Myocyte (in vitro differentiated cells): Measurements from ENCODE around the gene EEA1. TPM values are rescaled to one million over a fixed set of nuclear protein-coding genes. Genes with fewer than 3 reads are reported as not detected.

ENCODE experiments used
- DNase-seq: peaks from one replicate; pipeline ENCODE4 v3.0.0-alpha.2; 2012; ENCODE audit warnings: low read depth
- total RNA-seq: library from RNA; depleted of rRNA; stranded (reverse); fragments of >200 nt; gene quantifications from 2 replicates; pipeline ENCODE4 v1.2.3, GENCODE V29; 2014

Gene EEA1
- total RNA-seq, 1 donor from 2014 or later = 24.9 TPM

DNA sequence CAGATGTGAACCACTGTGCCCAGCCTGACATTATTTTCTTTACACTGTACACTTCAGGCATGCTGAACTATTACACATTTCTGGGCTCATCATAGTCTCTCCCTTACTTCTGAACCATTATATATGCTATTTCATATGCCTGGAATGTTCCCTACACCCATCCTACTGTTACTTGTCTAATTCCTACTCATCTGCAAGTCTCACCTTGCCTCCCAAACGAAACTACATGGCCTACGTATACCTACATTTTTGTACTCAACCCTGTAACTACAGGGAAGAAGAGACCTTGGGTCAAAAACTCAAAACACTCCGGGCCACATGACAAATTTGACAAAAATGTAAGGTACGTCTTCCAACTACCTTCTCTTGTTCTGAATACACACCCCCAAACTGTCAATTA is 9.5 kb upstream of the EEA1 start:
- no peak for DNase-seq

DNA sequence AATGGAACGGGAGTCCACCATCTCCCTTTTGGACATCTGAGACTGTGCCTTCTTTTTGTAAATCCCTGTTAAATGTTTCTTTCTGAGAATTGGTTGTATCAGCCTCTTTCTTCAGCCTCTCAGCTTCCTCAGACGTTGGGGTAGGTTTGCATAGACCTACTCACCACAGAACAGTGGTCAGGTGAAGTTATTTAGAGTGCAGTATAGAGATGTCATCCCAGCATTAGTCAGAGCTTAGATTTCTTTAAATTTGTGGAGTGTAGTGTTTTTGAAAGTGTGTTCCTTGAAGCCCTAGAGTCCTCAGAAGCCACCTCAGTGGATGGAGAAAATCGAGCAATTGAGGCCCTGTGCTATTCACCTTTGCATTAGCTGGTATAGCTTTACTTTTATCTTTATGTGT is 8.9 kb upstream of the EEA1 start:
- DNase-seq = no peak

DNA sequence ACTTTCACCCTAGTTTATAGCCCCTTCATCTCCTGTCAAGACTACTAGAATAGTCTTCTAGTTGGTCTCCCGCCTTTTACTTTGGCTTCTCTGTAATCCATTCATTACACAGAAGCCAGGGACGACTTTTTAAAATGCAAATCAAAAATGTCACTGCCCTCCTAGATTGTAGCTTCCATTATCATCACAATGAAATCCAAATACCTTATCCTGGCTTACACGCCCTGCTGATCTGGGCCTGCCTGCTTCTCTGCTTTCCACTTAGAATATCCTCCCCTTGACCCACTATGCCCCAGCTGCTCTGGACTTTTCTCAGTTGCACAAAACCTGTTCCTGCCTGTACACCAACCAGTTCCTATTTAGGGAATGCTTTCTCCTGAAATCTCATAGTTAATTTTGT is 4.5 kb upstream of the EEA1 start:
- DNase-seq = no peak

DNA sequence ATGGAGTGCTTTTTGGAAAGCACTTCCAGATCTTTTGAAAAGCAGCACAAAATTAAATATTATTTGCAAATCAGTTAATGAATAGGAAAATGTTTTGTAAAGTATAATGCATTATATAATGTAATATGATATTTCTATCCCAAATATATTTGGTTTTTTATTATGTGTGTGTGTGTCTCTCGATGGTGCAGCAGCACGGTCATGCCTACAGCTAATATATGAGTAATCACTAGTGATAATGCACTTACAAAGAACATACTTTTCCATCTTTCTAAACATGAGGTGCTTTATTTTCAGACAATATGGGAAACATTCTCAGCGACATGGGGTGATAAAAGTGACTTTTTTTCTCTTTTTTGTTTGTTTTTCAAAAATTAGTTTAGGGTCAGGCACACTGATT is 1.3 kb upstream of the EEA1 start:
- DNase-seq = no peak

DNA sequence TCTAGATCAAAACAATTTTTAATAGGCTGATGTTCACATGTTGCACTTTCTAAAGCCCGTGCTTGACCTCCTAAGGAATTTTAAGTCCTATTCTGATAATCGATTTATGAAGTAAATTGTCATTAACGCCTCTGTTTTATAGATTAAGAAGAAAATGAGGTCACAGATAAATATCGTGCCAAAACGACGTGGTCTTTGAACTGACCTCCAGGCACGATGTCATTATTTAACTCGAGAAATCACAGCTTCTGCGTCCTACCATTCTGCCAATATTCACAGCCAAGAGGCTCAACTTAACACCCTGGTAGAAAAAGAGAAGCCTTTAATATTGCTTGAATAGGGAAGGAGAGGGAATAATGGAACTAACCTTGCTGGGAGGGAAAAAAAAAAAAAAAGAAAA is 888 bp upstream of the EEA1 start:
- no peak for DNase-seq

DNA sequence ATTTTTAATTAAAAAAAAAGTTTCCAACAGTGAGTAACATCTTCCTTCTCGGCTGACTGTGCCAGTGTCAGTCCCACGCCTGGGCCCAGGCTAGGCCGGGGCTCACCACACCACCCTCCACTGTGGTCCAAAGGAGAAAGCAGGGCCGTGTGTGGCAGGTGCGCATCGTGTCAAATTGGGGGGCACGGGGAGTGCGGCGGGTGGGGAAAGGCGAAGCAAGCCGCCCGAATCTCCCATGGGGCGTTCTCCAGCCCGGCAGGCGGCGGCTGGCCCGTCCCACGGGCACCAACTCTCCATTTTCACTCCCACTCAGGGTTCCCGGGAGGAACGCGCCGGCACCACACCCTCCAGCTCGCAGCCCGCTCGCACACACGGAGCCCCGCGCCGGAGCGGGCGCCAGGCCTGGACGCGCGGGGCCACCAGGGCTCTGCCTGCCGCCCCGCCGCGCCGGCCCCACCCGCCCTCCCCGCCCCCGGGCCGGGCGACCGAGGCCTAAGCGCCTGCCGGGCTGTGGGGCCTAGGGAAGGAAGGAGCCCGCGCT is 604 bp downstream of the EEA1 start:
- peak; percentile 56 for DNase-seq

DNA sequence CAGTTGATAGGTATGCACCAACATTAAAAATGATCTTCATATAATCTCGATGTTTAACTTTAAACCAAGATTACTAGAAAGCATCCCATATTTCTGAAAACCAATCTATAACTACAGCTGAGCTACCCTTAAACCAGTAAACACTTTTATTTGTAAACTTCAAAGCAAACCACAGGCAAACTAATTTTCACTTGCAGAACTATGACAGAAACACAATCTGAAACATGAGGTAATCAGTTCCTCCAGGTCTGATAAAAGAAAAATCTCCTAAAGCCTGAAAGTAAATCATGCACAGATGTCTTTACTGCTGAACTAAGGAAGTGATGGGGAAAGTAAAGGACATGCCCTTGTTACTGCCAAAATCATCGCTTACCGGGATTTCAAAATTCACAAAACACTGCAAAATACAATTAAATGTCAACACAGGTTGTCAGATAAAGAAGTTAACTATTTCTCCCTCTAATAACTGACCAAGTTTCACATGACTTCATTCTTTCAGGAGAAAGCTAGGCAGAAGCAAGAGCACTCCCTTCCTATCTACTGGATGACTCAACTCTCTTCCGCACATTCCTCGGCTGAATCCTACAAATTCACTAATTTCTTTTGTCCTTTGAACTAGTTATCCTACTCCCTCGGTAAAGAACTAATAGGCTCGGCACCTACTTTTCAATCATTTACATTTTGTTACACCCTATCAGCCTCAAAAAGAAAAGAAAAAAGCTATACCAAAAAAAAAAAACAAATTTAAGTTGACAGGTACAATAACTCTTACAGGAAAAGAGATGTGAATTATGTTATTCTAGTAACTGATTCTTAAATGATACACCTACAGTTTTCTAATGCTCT is 1.4 kb downstream of the EEA1 start:
- peak; percentile 49 for DNase-seq

DNA sequence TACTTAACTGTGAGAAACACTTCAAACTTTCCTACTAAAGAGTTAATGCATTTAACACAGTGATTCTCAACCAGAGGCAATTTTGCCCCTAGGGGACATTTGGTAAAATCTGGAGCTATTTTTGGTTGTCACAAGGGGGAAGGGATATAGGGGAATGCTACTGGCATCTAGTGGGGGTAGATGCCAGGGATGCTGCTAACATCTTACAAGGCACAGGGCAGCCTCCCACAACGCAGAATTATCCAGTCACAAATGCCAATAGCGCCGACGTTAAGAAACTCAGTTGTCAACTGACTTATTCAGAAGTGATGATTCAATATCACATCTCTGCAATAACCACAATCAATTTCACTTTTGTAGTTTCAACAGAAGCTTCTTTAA is 2.0 kb downstream of the EEA1 start:
- DNase-seq = peak; percentile 85

DNA sequence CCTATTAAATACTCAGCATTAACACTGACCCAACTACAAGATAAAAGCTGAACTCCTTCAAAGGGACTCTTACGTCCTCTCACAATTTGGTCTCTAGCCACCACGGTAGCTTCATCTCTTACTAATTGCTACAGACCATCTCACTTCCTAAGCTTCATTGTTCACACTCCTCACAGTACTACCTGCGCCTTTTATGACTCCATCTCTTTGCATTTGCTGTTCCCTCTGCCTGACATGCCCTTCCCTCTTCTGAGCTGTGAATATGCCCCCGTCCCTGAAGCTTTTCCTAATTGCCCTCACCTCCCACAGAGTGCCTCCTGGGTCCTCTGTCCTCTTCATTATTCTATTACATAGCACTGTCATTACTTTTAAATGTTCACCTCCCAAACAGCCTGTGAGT is 2.5 kb downstream of the EEA1 start:
- no peak for DNase-seq

DNA sequence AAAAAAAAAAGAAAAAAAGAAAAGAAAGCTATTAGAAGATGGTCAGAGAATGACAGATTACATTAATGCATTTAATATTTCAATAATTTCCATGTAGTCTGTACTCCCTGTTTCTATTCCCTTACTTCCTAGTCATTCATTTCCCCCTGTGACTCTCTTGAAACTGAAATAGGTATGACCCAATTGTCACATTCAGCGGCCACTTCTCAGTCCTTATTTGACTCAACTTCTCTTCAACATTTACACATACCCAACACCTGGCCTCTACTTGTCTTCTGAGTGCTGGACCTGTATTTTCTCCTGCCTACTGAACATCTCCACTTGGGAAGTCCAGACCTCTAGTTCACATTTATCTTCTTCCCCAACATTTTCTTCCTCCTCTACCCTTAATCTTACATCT is 7.2 kb downstream of the EEA1 start:
- no peak for DNase-seq

DNA sequence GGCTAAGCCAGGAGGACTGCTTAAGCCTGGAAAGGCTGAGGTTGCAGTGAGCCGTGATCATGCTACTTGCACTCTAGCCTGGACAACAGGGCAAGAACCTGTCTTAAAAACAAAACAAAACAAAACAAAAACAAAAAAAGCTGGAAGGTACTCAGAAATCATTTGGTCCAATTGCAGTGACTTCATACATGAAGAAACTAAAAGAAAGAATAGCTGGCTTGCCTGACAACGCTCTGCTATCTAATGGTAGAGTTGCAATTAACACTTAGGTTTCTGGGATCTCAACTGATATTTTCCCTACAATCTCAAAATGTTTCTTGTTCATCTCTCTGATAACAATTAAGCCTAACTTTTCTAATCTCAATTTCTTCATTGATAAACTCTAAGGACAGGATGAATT is 13.7 kb downstream of the EEA1 start:
- DNase-seq = no peak

DNA sequence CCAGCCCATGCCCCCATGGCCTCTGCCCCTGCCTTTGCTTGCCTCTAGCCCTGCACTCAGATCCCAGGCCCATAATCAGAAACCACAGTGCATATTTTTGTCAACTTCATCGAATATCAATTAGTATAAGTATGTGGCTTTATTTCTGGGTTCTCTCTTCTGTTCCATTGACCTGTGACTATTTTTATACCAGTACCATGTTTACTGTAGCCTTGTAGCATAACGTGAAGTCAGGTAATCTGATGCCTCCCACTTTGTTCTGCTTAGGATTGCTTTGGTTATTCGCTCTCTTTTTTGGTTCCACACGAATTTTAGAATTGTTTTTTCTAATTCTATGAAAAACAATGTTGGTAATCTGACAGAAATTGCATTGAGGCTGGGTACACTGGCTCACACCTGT is 14.9 kb downstream of the EEA1 start:
- DNase-seq = no peak

DNA sequence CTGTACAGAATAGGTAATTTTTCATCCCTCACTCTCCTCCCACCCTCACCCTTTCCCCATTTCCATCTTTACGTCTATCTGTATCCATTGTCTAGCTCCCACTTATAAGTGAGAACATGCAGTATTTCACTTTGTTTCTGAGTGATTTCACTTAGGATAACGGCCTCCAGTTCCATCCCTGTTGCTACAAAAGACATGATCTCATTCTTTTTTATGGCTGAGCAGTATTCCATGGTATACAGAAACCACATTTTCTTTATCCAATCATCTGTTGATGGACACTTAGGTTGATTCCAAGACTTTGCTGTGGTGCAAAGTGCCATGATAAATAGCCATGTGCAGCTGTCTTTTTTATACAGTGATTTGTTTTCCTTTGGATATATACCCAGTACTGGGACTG is 16.4 kb downstream of the EEA1 start:
- DNase-seq = no peak

DNA sequence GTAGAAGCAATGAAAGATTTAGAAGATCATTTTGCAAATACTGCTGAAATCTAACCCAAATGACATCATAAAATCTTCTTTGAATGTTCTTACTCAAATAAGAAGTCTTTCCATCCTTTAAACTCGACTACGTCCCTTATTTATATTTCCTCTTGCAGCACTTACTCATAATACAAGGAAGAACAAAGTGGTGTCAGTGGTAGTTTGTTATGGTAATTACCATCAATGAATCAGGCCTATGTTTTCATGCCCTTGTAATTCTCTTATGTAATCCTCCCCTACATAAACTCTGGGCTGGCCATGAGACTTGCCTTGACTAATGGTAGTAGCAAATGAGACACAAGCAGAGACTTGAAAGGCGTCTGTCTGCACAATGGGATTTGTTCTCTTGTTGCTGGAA is 17.0 kb downstream of the EEA1 start:
- DNase-seq = no peak

DNA sequence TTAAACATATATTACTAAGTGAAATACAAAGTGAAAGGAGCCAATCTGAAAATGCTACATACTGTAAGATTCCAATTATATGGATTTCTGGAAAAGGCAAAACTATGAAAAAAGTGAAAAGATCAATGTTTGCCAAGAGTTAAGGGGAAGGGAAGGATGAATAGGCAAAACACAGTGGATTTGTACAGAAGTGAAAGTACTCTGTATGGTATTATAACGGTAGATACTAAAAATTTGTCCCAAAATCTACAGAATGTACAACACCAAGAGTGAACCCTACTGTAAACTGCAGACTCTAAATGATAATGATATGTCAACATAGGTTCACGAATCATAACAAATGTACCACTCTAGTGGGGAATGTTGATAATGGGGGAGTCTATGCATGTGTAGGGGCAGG is 17.8 kb downstream of the EEA1 start:
- no peak for DNase-seq

DNA sequence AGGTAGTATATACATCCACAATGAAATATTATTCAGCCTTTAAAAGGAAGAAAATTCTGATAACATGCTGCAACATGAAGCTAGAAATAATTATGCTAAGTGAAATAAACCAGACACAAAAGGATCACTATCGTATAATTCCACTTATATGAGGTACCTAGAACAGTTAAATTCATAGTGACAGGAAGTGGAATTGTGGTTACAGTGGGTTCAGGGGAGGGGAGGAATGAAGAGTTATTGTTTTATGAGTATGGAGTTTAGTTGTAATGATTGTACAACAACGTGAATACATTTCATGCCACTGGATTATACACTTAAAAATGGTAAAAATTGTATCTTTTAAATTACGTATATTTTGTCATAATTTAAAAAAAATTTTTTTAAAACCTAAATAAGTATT is 21.0 kb downstream of the EEA1 start:
- DNase-seq = no peak

DNA sequence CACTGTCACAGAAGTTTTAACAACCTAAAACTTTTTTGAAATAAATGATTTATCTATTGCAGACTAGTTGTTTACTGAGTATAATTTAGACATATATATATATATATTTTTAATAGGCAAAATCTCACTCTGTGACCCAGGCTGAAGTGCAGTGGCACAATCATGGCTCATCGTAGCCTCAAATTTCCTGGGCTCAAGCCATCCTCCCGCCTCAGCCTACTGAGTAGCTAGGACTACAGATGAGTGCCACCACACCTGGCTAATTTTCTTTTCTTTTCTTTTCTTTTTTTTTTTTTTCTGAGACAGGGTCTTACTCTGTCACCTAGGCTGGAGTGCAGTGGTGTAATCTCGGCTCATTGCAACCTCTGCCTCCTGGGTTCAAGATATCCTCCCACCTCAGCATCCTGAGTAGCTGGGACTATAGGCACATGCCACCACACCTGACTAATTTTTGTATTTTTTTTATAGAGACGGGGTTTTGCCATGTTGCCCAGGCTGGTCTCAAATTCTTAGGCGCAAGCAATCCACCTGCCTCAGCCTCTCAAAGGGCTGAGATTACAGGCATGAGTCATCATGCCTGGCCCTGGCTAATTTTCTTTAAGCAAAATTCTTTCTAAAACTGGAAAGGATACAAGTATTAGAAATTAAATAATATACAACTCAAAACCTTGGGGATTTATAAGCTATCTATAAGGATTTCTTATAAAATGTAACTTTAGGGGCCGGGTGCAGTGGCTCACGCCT is 23.1 kb downstream of the EEA1 start:
- peak; percentile 46 for DNase-seq

DNA sequence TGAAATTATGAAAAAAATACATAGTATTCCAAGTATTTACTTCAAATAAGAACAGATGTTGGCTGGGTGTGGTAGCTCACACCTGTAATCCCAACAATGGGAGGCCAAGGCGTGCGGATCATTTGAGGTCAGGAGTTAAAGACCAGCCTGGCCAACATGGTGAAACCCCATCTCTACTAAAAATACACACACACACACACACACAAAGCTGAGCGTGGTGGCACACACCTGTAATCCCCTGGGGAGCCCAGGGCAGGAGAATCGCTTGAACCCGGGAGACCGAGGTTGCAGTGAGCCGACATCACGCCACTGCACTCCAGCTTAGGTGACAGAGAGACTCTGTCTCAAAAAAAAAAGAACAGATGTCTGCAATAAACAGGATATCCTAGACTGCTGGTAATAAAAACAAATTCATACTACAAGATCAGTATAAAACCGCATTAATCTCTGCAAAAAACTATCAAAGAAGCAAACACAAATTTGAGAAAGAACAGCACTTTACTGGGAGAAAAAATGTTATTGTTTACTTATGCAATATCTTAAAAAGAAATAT is 23.8 kb downstream of the EEA1 start:
- DNase-seq = no peak

DNA sequence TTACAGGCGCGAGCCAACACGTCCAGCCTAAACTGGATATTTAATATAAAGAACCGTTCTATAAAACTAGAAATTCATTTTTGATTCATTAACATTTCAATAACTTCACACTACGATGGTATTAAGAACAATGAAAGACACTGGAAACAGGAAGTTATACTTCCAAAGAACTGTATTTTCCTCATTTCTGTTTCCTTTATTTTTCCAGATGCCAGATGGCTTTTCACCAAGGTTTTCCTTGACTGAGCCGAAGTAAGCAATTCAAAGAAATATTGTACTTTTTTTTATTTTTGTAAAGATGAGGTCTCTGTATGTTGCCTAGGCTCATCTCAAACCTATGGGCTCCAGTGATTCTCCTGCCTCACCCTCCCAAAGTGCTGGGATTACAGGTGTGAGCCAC is 28.2 kb downstream of the EEA1 start:
- no peak for DNase-seq

DNA sequence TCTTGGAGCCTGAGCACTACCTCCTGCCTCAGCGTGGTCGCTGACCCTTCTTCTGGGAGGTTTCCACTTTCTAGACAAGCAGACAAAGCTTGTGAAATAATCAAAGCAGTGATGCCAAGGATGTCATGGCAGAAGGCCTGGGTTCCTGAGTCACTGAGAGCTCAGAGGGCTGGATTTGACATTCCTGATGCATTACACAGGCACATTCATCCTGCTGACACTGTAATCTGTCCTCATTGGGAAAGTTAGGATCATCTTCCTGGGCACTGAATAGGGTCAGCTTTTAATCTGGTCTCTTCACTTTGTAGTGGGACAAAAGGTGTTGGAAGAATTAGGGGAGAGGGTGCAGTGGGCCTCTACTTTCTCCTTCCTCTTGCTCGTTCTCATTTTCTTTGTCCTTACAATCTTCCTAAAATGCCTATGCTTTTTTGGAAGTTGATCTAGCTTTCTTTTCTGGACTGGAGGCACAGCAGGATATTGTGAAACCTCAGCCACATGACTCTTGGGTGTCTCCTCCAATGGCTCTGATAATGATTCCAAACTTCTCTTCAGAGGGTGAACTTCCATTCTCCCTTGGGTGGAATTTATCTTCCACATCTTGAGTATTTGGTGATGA is 29.6 kb downstream of the EEA1 start:
- peak; percentile 97 for DNase-seq

DNA sequence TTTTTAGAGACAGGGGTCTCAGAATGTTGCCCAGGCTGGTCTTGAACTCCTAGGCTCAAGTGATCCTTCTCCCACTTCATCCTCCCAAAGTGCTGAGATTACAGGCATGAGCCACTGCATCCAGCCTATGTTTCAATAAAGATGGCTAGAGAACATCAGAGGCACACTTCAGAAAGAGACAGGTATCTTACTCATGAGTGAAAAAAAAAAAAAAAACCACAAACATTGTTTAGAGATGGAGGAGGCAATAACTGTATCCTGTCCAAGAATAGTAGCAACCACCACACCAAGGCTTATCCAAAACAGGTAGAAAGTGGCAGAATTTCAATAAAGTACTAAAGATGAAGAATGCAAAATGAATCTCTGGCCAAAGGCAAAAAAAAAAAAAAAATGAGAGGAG is 30.3 kb downstream of the EEA1 start:
- no peak for DNase-seq

DNA sequence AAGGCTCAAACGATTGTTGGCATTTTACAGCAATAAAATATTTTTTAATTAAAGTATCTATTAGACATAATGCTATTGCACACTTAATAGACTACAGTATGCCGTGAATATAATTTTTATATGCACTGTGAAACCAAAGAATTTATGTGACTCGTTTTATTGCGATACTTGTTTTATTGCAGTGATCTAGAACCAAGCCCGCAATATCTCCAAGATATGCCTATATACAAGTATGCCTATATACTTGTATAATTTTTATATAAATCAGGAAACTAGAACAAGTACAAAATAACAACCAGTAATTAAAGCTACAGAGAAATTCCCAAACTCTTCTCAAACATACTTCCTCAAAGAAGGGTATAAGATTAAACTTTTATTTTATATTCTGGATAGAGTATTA is 31.3 kb downstream of the EEA1 start:
- DNase-seq = no peak
